ENCODE results near the gene CRTC1. TPM values are rescaled to one million over a fixed set of nuclear protein-coding genes. Genes with fewer than 3 reads are reported as not detected.

Gene CRTC1
- total RNA-seq, 4 donors from 2014 or later = 1.8 to 3.6 (median 2.1) TPM

DNA sequence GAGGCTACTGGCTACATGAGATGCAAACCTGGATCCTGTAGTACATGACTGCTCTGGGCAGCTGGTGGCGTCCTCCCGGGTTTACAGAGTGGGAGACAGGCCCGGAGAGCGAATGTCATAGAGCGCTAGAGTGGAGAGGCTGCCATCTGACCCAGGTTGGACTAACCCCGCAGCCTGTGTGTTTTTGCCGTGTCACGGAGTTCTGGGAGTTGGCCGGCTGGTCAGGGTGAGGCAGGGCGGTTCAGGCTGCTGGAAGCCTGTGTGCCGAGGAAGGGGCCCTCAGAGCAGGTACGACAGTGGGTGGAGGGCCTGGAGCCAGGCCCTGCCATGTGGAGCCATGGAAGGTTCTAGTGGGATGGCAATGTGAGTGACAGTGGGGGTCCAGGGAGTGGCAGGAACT is 12.5 kb downstream of the CRTC1 start:
- WGBS, 2 donors = 84 to 91% methylated on average over 6 to 11 of the region's 12 CpGs
- H3K27ac ChIP-seq = no peak overlapping the region
- intact Hi-C loops (cut with DNase I) = no loop called here
- DNase-seq = no peak
- H3K36me3 ChIP-seq = no peaks in the 10 kb centered on the region
- no peaks in the 10 kb centered on the region for H3K27me3 ChIP-seq
- TF ChIP-seq POLR2A (IDR thresholded peaks at IDR 0.05) = no peak
- TF ChIP-seq, protein P1, sequence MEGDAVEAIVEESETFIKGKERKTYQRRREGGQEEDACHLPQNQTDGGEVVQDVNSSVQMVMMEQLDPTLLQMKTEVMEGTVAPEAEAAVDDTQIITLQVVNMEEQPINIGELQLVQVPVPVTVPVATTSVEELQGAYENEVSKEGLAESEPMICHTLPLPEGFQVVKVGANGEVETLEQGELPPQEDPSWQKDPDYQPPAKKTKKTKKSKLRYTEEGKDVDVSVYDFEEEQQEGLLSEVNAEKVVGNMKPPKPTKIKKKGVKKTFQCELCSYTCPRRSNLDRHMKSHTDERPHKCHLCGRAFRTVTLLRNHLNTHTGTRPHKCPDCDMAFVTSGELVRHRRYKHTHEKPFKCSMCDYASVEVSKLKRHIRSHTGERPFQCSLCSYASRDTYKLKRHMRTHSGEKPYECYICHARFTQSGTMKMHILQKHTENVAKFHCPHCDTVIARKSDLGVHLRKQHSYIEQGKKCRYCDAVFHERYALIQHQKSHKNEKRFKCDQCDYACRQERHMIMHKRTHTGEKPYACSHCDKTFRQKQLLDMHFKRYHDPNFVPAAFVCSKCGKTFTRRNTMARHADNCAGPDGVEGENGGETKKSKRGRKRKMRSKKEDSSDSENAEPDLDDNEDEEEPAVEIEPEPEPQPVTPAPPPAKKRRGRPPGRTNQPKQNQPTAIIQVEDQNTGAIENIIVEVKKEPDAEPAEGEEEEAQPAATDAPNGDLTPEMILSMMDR (IDR thresholded peaks at IDR 0.05) = no peak
- H3K4me1 ChIP-seq = peaks cover 10 to 34% (median 15%) of the 10 kb centered on the region in 3 donors
- no peaks in the 10 kb centered on the region for H3K9me3 ChIP-seq
- H3K4me3 ChIP-seq = no peak overlapping the region

DNA sequence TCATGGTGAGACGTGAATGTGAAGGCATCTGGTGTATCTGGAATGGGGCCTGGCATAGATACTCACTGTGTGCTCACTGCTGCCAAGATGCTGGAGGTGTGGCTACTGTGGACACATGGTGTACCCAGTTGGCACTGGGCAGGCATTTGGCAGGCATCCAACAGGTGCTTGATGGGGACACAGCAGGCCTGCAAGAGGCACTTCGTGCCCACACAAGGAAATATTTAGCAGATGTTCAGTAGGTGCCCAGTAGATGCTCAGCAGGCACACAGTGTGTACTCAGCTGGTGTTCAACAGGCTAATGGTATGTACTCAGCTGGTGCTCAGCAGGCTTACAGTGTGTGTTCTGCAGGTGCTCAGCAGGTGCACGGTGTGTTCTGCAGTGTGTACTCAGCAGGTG is 14.2 kb downstream of the CRTC1 start:
- no peak for DNase-seq
- TF ChIP-seq, protein P1 (IDR thresholded peaks at IDR 0.05) = no peak
- no peak for TF ChIP-seq POLR2A (IDR thresholded peaks at IDR 0.05)
- H3K27me3 ChIP-seq = no peaks in the 10 kb centered on the region
- H3K36me3 ChIP-seq = no peaks in the 10 kb centered on the region
- no peak overlapping the region for H3K27ac ChIP-seq
- intact Hi-C loops (cut with DNase I) = no loop called here
- H3K9me3 ChIP-seq = no peaks in the 10 kb centered on the region
- H3K4me3 ChIP-seq = no peak overlapping the region
- H3K4me1 ChIP-seq = peaks cover 16 to 44% (median 21%) of the 10 kb centered on the region in 3 donors
- WGBS, 2 donors = 57 to 80% methylated on average over 1 to 2 of the region's 3 CpGs

DNA sequence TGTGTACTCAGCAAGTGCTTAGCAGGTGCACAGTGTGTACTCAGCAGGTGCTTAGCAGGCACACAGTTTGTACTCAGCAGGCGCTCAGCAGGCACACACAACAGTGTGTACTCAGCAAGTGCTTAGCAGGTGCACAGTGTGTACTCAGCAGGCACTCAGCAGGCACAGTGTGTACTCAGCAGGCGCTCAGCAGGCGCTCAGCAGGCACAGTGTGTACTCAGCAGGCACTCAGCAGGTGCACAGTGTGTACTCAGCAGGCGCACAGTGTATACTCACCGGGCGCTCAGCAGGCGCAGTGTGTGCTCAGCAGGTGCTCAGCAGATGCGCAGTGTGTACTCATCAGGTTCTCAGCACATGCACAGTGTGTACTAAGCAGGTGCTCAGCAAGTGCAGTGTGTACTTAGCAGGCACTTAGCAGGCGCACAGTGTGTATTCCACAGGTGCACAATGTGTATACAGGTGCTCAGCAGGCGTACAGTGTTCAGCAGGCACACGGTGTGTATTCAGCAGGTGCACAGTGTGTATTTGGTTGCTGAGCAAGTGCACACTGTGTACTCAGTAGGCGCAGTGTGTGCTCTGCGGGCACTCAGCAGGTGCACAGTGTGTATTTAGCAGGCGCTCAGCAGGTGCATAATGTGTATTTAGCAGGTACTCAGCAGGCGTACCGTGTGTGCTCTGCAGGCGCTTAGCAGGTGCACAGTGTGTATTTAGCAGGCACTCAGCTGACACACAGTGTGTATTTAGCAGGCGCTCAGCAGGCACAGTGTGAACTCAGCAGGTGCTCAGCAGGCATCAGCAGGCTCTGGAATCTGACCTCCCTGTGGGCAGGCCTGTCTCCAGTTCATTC is 15.1 kb downstream of the CRTC1 start:
- Histone ChIP-seq H3K4me3 (no peak overlapping the region), H3K4me1 (peaks cover 16 to 44% (median 21%) of the 10 kb centered on the region in 3 donors), H3K27ac (no peak overlapping the region), H3K9me3 (no peaks in the 10 kb centered on the region), H3K36me3 (no peaks in the 10 kb centered on the region), H3K27me3 (no peaks in the 10 kb centered on the region)
- intact Hi-C loops (cut with DNase I) = no loop called here
- no peak for DNase-seq
- WGBS, 2 donors = 93 to 97% methylated on average over 9 to 12 of the region's 18 CpGs
- no peak for TF ChIP-seq POLR2A (IDR thresholded peaks at IDR 0.05)
- TF ChIP-seq, protein P1 (IDR thresholded peaks at IDR 0.05) = no peak

- intact Hi-C loops (cut with DNase I) = no loop called here
- no peak for DNase-seq
- H3K9me3 ChIP-seq = no peaks in the 10 kb centered on the region
- H3K36me3 ChIP-seq = no peaks in the 10 kb centered on the region
- H3K27me3 ChIP-seq = no peaks in the 10 kb centered on the region
- H3K27ac ChIP-seq = peak overlapping the region in 2 of 4 donors; percentile 70 to 82
- H3K4me1 ChIP-seq = peaks cover 16 to 44% (median 21%) of the 10 kb centered on the region in 3 donors
- WGBS, 2 donors = 63 to 67% methylated on average over 5 to 7 of the region's 14 CpGs
- no peak overlapping the region for H3K4me3 ChIP-seq
- TF ChIP-seq, protein P1 (IDR thresholded peaks at IDR 0.05) = no peak
- no peak for TF ChIP-seq POLR2A (IDR thresholded peaks at IDR 0.05)
Measured at GRCh38 chr19:18699403-18700054, 16.0 kb downstream of the CRTC1 start.
